ENCODE results near the gene SHISA5.

SHISA5 gene

GRCh38 chr3:48418140-48418539 is 85.8 kb downstream of the SHISA5 start:
- TF ChIP-seq CTCF (IDR thresholded peaks at IDR 0.05; ENCODE audit: low read depth, low read length): no peak
- DNase-seq (ENCODE audit: extremely low read depth, low read depth): no peak

Data from AG09319 (cell line).